NCI-H2227 (cell line): ENCODE measurements around the gene OR6C76.

Experiments
- DNase-seq: peaks from one replicate; lab custom pipeline; 2025; ENCODE audit not compliant: unreplicated experiment; lab: John Stamatoyannopoulos, UW

The OR6C76 gene

GRCh38 chr12:55467836-55468235 lies 41.8 kb downstream of the OR6C76 start:
- DNase-seq, result no peak

GRCh38 chr12:55469291-55469690 lies 43.2 kb downstream of the OR6C76 start:
- no peak for DNase-seq

- no peak for DNase-seq
Observed at GRCh38 chr12:55470088-55470829, 44.2 kb downstream of the OR6C76 start, which contains the start of gene OR6C70. OR6C70 (minus strand) TSS chr12:55470138; CDS start chr12:55470138, 0 bp downstream.

GRCh38 chr12:55472264-55472663 lies 46.2 kb downstream of the OR6C76 start:
- DNase-seq, result no peak
